ENCODE results near the gene SCYGR4. TPM values are rescaled to one million over a fixed set of nuclear protein-coding genes. Genes with fewer than 3 reads are reported as not detected.
"Not testable (repeated sequence)": the region's sequence is repeated elsewhere in the genome, so short reads cannot be mapped to it uniquely, and the experiment has no call there.

Gene SCYGR4, protein sequence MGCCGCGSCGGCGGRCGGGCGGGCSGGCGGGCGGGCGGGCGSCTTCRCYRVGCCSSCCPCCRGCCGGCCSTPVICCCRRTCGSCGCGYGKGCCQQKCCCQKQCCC
- under 1 TPM in 1 of 10 donors, not detected in 9; 0.07 TPM for polyA plus RNA-seq (ENCODE audit: insufficient read length in 10 of 10)
- long read RNA-seq, donor 1, result 0 reads
- long read RNA-seq, donor 2, result 0 reads
- long read RNA-seq, donor 3, result 0 reads
- long read RNA-seq, donor 4, result 0 reads
- long read RNA-seq, donor 5, result 0 reads
- long read RNA-seq, donor 6, result 0 reads
- long read RNA-seq, donor 7, result 0 reads
- long read RNA-seq, donor 8, result 0 reads
- long read RNA-seq, donor 9, result 0 reads

DNA sequence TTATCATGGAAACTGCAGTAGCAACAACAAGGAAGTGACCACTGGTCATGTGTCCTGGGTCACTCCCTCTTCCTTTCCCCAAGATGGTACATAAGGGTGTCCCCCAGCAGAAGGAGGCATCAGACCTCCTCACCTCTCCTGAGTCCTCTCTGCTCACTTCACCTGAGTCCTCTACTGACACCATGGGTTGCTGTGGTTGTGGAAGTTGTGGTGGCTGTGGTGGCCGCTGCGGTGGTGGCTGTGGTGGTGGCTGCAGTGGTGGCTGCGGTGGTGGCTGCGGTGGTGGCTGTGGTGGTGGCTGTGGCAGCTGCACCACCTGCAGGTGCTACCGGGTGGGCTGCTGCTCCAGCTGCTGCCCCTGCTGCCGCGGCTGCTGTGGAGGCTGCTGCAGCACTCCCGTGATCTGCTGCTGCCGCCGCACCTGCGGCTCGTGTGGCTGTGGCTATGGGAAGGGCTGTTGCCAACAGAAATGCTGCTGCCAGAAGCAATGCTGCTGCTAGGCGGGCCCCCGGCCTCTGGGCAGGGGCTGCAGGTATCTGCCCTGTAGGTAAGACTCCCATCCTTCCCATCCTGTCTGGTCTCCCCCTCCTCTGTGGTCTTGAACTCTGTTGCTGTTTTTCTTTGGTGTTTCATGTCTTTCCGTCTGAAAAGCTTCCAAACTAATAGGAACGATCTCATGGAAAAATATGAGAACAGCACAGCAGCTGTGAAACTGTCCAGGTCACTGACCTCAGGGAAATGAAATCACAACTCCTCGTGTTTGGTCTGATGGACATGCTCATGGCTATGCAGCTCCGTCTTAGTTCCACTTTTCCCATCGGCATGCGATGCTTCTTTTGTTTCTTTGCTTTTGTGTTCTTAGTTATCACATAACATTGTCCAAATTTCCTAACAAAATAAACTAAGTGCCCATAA is at the start of gene SCYGR4:
Gene SCYGR4, plus strand, starts transcription at position 183 of the 915 bp plus-strand sequence. Its CDS starts 0 bp downstream, at position 183.
- peak in 2 of 3 donors; percentile 10 to 30 for DNase-seq

DNA sequence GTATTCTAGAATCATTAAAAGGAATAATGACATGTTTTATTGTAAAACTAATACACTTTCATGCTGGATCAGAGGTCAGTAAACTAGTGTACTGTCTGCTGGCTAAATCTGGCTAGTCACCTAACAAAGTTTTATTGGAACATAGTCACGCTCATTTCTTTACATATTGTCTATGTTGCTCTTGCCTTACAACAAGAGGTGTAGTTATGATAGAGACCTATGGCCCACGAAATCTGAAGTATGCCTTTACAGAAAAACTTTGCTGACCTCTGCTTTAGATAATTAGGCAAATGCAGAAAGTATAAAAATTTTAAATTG is 48.5 kb upstream of the SCYGR4 start:
- no peak for DNase-seq

GRCh38 chr2:227570615-227571014 is 46.7 kb upstream of the SCYGR4 start:
- DNase-seq, result no peak

DNA sequence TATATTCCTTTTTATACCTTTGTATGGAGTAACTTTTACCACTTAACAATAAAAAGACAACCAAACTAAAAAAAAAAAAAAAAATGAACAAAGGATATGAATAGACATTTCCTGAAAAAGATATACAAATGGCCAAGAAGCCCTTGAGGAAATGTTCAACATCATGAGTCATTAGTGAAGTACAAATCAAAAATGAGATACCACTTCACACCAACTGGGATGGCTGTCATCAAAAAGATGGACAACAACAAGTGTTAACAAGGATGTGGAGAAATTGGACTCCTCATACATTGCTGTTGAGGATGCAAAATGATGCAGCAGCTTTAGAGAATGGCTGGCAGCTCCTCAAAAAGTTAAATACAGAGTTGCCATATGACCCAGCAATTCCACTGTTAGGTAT is 41.2 kb upstream of the SCYGR4 start:
- DNase-seq, result no peak

GRCh38 chr2:227576812-227577211 is 40.5 kb upstream of the SCYGR4 start:
- no peak for DNase-seq

DNA sequence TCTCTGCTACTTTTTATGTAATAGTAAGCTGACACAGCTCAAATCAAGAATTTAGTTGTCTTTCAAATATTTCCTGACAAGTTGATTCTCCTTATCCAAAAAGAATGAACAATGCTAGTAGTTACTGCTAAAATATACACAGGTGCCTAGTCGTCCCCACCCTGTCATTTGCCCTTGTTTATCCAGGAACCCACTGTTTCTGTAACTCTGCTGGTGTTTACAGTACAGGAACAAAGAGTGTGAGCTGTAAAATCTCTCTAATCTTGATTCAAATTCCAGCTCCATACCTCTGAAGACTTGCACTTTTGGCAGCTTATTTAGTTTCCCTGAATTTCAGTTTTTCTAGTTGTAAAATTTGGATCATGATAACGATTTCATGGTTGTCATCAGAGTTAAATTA is 39.7 kb upstream of the SCYGR4 start:
- no peak for DNase-seq

GRCh38 chr2:227578642-227579041 is 38.7 kb upstream of the SCYGR4 start:
- DNase-seq, result no peak

DNA sequence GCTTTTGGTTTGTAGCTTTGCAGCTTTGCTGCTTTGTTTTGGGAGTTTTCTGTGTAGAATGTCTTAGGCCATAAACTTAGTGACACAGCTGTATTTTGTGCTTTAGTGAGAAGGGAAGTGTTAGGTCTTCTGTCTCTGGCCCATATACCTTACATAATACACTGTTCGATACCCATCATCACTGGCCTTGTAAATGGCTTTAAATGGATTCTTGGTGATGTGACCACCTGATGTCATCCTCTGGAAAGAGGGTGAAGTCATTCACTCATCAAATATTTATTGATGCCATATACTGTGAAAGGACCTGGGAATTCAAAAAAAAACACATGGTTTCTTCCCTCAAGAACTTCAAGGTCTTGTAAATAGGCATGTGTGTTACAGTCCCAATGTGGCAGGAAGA is 37.5 kb upstream of the SCYGR4 start:
- DNase-seq, result no peak

- no peak for DNase-seq
Observed at GRCh38 chr2:227582369-227582768, 34.9 kb upstream of the SCYGR4 start.

DNA sequence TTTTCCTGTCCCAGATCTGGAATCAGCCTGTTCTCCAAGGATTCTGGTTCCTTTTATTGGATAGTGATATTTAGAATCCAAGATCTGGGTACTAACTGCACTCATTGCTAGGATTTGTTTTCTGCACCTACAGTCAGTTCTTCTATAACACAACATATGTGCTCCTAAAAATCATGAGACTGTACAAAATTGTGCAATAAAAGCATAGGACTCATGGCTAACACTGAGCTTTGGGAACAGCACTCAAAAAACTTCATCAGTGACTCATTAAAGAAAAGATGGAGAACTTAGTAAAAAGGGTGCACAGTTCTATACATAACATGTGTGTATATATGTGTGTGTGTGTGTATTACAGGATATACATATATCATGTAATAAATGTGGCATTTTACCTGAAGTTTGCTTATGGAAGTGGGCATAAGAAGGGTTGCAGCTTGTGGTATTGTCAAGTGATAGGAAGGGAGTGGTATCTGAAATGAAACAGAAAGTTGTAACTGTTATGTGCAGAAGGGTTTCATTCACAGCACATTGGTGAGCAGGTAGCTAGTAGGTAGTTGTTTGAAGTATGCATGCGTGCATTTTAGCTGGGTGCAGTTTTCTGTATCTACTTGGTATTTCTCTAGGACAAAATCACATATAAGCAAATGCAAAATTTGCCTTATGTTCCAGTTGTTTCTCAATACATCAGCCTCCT is 24.5 kb upstream of the SCYGR4 start:
- no peak for DNase-seq

DNA sequence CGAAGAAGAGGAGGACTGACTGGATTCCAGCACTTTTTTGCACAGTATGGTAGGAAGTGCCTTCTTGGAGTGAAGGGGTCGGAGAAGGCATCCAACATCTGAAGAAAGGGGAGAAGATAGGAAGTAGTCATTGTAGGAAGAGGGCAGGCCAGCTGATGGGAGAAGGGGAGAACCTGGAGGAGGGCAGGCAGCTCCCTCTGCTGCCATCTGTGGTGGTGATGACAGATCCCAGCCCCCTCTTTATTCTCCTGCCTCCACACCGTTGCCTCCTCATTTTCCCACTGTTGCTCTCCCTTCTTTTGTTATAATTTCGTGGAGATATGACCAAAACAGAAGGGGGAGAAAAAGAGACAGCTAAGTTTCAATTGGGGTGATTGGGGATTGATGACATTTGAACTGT is 21.5 kb upstream of the SCYGR4 start:
- no peak for DNase-seq

DNA sequence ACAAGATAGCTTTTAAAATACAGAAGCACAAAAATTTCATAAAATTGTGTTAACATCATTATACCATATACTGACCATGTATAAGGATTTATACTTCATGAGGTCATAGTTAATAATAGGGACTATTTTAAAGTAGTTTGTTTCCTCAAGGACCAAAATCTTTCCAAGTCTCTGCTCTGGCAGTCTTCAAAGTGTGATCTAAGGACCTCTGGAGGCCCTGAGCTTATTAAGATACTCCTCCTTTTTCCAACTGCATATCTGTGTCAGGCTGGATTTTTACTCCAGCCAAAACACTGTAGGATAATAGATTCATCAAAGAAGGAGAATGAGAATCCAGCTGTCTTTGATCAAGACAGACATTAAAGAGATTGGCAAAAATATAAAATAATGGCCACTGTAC is 20.3 kb upstream of the SCYGR4 start:
- DNase-seq, result peak; percentile 30 to 66 (median 36)

DNA sequence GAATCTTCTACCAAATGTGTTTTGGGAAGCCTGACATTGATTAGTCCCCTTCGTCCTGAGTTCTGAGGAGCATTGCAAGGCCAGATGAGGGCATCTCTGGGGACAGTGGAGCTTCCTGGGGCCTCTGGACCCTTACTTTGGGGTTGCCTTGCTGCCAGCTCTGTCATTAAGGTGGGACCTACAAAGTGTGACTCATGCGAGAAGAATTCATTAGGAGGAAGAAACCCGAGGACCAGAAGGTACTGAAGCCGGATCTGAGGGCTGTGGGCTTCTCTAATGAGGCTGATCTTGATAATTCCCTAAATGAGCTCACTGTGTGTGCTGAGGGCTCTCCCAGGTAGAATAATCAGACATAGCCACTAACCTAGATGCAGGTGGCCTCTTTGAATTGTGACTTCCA is 19.3 kb upstream of the SCYGR4 start:
- no peak for DNase-seq

- not testable (repeated sequence) for DNase-seq
Observed at GRCh38 chr2:227598835-227599503, 18.3 kb upstream of the SCYGR4 start, which contains the start of gene SCYGR2. Gene SCYGR2 (plus strand): TSS chr2:227598893. CDS start chr2:227598893, 0 bp downstream.

DNA sequence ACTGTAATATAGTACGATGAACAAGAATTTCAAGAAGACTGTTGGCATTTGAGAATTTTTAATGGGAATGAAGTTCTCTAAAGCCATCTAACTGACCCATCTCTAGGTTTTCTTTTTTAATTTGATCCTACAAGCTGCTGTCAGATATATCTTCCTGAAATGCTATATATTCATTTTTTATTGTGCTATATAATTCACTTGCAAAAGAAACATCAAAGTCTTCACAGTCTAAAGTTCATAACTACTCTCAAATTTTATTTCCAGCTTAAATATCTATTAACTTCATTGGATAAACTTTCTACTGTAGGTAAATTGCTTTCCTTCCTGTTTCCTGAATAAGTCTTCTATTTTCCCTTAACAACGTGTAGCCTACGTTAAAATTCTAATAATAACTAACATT is 14.9 kb upstream of the SCYGR4 start:
- DNase-seq, result no peak

- no peak for DNase-seq
Observed at GRCh38 chr2:227606476-227606875, 10.8 kb upstream of the SCYGR4 start.

DNA sequence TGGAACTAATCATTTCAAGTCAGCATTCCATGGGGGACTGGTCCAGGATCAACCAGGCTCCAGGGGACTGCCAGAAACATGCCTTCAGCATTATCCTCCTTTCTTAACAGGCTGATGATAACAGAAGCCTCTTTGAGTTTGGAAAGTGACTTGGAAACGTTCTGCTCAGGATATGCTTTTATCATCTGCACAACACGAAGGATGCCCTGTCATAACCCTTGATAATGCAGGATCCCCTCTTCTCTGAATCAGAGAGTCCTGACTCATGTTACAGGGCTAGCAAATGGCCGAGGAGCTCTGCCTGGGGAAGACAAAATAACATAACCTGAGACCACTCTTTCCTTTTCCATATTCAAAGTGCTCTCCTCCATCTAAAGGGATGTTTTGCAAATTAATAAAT is 9.4 kb upstream of the SCYGR4 start:
- DNase-seq, result no peak

GRCh38 chr2:227608561-227609338 is 8.5 kb upstream of the SCYGR4 start:
- DNase-seq, result peak; percentile 10 to 33 (median 16)

DNA sequence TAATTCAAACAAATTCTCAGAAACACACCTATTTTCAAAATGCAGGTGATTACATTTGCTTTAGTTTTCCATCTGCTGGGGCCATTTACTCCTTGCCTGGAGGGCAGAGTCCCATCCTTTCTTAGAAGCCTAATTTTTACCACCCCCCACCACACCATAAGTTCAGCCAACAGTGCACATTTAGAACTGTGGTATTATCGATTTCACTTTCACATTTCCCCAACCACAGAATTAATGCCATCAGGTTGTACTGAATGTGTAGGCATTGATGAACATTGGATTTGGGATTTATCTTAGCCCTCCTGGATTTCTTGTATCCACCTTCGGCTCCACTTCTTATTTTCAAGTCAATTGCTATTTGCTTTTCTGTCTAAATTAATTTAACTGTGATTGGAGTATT is 7.2 kb upstream of the SCYGR4 start:
- no peak for DNase-seq

DNA sequence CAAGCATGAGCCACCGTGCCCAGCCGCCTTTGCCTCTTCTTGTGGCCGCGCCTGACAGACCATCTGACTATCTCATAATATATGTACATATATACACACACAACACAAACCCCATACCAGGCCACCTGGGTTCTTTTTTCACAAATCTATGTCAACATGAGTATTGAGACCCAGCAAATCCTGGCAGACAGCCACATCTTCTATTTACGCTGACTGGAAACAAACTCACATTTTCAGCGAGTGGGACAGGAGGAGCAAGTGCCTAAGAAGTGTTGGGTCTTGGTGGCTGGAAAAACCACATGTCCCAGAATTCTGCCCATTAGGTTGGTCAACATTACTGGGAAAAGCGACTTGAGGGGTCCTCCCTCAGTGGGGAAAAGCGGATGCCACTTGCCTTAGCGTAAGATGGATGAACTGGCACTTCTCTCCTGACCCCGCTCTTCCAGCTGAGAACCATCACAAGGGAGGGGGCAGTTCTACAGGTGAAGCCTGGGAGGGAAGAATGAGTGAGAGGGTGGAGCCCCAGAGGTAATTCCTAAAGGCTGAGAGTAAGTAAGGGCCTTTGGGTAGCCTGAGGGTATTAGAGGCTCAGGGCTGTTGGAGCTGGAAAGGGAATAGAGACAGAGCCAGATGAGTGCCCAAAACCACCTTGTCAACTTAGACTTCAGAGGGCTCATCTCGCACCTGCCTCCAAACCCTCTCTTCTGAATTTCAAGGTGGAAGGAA is 4.6 kb upstream of the SCYGR4 start:
- DNase-seq, result no peak
